CD4-positive, alpha-beta T cell (primary cell): ENCODE data around the gene MIXL1. TPM values are rescaled to one million over a fixed set of nuclear protein-coding genes. Genes with fewer than 3 reads are reported as not detected.

Experiments used
- ATAC-seq: fragments of 200-7000 bp; cut with Tn5 transposase; one replicate; pipeline ENCODE4 v1.10.0; 2022; ENCODE audit warnings: mild to moderate bottlenecking; ENCODE audit not compliant: poor library complexity
- CTCF ChIA-PET: fragments of 350-600 bp; sonication (Branson Sonifier 250); formaldehyde crosslinking; loops from one replicate; lab custom pipeline; 2021; ENCODE audit warnings: antibody characterized with exemption, inconsistent platforms; lab: Charles Lee
- POLR2A ChIA-PET: fragments of 350-600 bp; sonication (Branson Sonifier 250); formaldehyde crosslinking; loops from one replicate; lab custom pipeline; 2021; ENCODE audit warnings: antibody characterized with exemption, inconsistent platforms; lab: Charles Lee
- DNase-seq, 14 experiments: peaks; one replicate each; pipeline ENCODE4 v3.0.0-alpha.2; 2013 to 2020; ENCODE audit warnings: mixed read lengths in 2 of 14
- H3K27ac ChIP-seq, 2 donors: one replicate each; pipeline versions ENCODE4 v1.5.1 to v1.7.0; 2013; ENCODE audit warnings: low read length in 2 of 2, low read depth in 1 of 2, mild to moderate bottlenecking in 1 of 2
- H3K27me3 ChIP-seq, 2 experiments: 1 replicate in 1 of 2; 2 replicates in 1 of 2; pipeline versions ENCODE4 v1.6.1 to v1.7.0; 2013; ENCODE audit warnings: low read length in 2 of 2, control low read depth in 1 of 2, mild to moderate bottlenecking in 1 of 2, moderate library complexity in 1 of 2; ENCODE audit not compliant: insufficient read depth in 2 of 2, control insufficient read depth in 1 of 2
- H3K36me3 ChIP-seq: one replicate; pipeline ENCODE4 v1.6.1; 2013; ENCODE audit warnings: low read length, control low read depth; ENCODE audit not compliant: insufficient read depth
- H3K4me1 ChIP-seq: one replicate; pipeline ENCODE4 v1.6.1; 2013; ENCODE audit warnings: low read length, control low read depth; ENCODE audit not compliant: insufficient read depth
- H3K4me3 ChIP-seq: one replicate; pipeline ENCODE4 v1.5.1; 2013; ENCODE audit warnings: mild to moderate bottlenecking, low read length, moderate library complexity
- H3K9me3 ChIP-seq, 2 experiments: 1 replicate in 1 of 2; 2 replicates in 1 of 2; pipeline versions ENCODE4 v1.6.1 to v1.7.0; 2013; ENCODE audit warnings: low read length in 2 of 2, mild to moderate bottlenecking in 2 of 2, control low read depth in 1 of 2, moderate library complexity in 1 of 2; ENCODE audit not compliant: control insufficient read depth in 1 of 2, insufficient read depth in 1 of 2
- H3K27ac Mint-ChIP-seq: one replicate; pipeline ENCODE4 v1.8.0; 2020; ENCODE audit warnings: mixed read lengths
- H3K27me3 Mint-ChIP-seq: one replicate; pipeline ENCODE4 v1.8.0; 2021; ENCODE audit warnings: mixed read lengths
- H3K36me3 Mint-ChIP-seq: one replicate; pipeline ENCODE4 v1.8.0; 2021; ENCODE audit warnings: low read depth, mixed read lengths
- H3K4me1 Mint-ChIP-seq: one replicate; pipeline ENCODE4 v1.8.0; 2021; ENCODE audit warnings: low read depth, mixed read lengths
- H3K4me3 Mint-ChIP-seq: one replicate; pipeline ENCODE4 v1.8.0; 2020; ENCODE audit warnings: mild to moderate bottlenecking, mixed read lengths
- H3K9me3 Mint-ChIP-seq: one replicate; pipeline ENCODE4 v1.8.0; 2020; ENCODE audit warnings: mixed read lengths
- CTCF ChIP-seq: fragments of 200-600 bp; IDR thresholded peaks from one replicate; pipeline ENCODE4 v1.8.0; 2022; ENCODE audit warnings: antibody characterized with exemption, mild to moderate bottlenecking
- intact Hi-C, 2 experiments: fragments of 100-400 bp; cut with DNase I in 1 of 2; cut with micrococcal nuclease in 1 of 2; formaldehyde crosslinking; loops; one replicate each; pipeline versions ENCODE4 v1.15.1 to v1.9.0; 2023 to 2025; cut with DNase I, micrococcal nuclease
- total RNA-seq, 174 experiments: library from RNA in 2 of 174; stranded (reverse) in 2 of 174; gene quantifications; one replicate each; pipeline ENCODE4 v1.2.3 and lab custom pipeline; 2021 to 2026

Gene MIXL1
- total RNA-seq, 2 experiments from 2014 or later = not detected

GRCh38 chr1:226203655-226204054 is 19.8 kb upstream of the MIXL1 start:
- Histone ChIP-seq H3K27ac (no peak overlapping the region), H3K4me3 (no peak overlapping the region), H3K36me3 (no peaks in the 10 kb centered on the region), H3K27me3 (no peaks in the 10 kb centered on the region), H3K4me1 (no peaks in the 10 kb centered on the region), H3K9me3 (no peaks in the 10 kb centered on the region)
- ChIA-PET CTCF (no interaction called here), POLR2A (no interaction called here)
- intact Hi-C loops = no loop called here
- H3K27ac Mint-ChIP-seq = no peak overlapping the region
- no peak for TF ChIP-seq CTCF
- DNase-seq (no peak), ATAC-seq (no peak)
- H3K4me1 Mint-ChIP-seq = no peaks in the 10 kb centered on the region
- peaks cover 24% of the 10 kb centered on the region for H3K27me3 Mint-ChIP-seq
- no peak overlapping the region for H3K4me3 Mint-ChIP-seq
- H3K9me3 Mint-ChIP-seq = no peaks in the 10 kb centered on the region
- H3K36me3 Mint-ChIP-seq = no peaks in the 10 kb centered on the region

GRCh38 chr1:226204198-226204597 is 19.3 kb upstream of the MIXL1 start:
- Histone ChIP-seq H3K27ac (no peak overlapping the region), H3K4me3 (no peak overlapping the region), H3K4me1 (no peaks in the 10 kb centered on the region), H3K27me3 (no peaks in the 10 kb centered on the region), H3K9me3 (no peaks in the 10 kb centered on the region), H3K36me3 (no peaks in the 10 kb centered on the region)
- DNase-seq = no peak
- ChIA-PET POLR2A (no interaction called here), CTCF (no interaction called here)
- no peak overlapping the region for H3K4me3 Mint-ChIP-seq
- TF ChIP-seq CTCF = no peak
- no peaks in the 10 kb centered on the region for H3K9me3 Mint-ChIP-seq
- H3K27ac Mint-ChIP-seq = no peak overlapping the region
- H3K27me3 Mint-ChIP-seq = peaks cover 24% of the 10 kb centered on the region
- H3K36me3 Mint-ChIP-seq = no peaks in the 10 kb centered on the region
- no peak for ATAC-seq
- no peaks in the 10 kb centered on the region for H3K4me1 Mint-ChIP-seq
- intact Hi-C loops = no loop called here

DNA sequence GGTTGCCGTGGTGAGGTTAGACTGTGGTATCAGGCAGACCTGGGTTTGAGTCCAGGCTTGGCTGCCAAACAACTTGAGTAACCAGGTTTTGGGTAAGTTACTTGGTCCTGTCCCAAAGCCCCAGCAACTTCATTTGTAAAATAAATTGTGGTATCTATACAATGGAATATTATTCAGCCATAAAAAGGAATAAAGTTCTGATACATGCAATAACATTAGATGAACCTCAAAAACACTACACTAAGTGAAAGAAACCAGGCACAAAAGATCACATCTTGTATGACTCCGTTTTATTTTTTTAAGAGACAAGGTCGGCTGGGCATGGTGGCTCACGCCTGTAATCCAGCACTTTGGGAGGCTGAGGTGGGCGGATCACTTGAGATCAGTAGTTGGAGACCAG is 16.4 kb upstream of the MIXL1 start:
- H3K4me1 ChIP-seq = no peaks in the 10 kb centered on the region
- Mint-ChIP-seq H3K4me3 (no peak overlapping the region), H3K4me1 (no peaks in the 10 kb centered on the region), H3K9me3 (no peaks in the 10 kb centered on the region), H3K36me3 (no peaks in the 10 kb centered on the region), H3K27me3 (peaks cover 13% of the 10 kb centered on the region), H3K27ac (no peak overlapping the region)
- H3K27me3 ChIP-seq = no peaks in the 10 kb centered on the region
- H3K9me3 ChIP-seq = no peaks in the 10 kb centered on the region
- TF ChIP-seq CTCF = no peak
- no peak for ATAC-seq
- intact Hi-C loops = loop anchor here in 1 of 2 experiments (5.0 kb wide), 1 partner anchor 35 kb away; no protein-coding TSS in a partner anchor
- CTCF ChIA-PET = no interaction called here
- H3K4me3 ChIP-seq = no peak overlapping the region
- no peak overlapping the region for H3K27ac ChIP-seq
- DNase-seq = no peak
- POLR2A ChIA-PET = interaction anchor here (0.7 kb wide), 1 partner anchor 8 kb away, joined by 3 read pairs; no protein-coding TSS in a partner anchor
- H3K36me3 ChIP-seq = no peaks in the 10 kb centered on the region
